A549 (cell line): ENCODE results near the gene PPP6R3.

Source experiments
- BHLHE40 ChIP-seq: IDR thresholded peaks from 2 replicates; pipeline ENCODE4 v1.6.1; 2012; ENCODE audit warnings: low read depth, low read length, inconsistent platforms
- TF ChIP-seq, protein P1 (sequence below): IDR thresholded peaks from 2 replicates; pipeline ENCODE4 v1.6.1; 2012; ENCODE audit warnings: low read depth, borderline replicate concordance
- TF ChIP-seq, protein P2 (sequence below): IDR thresholded peaks from 2 replicates; pipeline ENCODE4 v1.6.1; 2012

DNA sequence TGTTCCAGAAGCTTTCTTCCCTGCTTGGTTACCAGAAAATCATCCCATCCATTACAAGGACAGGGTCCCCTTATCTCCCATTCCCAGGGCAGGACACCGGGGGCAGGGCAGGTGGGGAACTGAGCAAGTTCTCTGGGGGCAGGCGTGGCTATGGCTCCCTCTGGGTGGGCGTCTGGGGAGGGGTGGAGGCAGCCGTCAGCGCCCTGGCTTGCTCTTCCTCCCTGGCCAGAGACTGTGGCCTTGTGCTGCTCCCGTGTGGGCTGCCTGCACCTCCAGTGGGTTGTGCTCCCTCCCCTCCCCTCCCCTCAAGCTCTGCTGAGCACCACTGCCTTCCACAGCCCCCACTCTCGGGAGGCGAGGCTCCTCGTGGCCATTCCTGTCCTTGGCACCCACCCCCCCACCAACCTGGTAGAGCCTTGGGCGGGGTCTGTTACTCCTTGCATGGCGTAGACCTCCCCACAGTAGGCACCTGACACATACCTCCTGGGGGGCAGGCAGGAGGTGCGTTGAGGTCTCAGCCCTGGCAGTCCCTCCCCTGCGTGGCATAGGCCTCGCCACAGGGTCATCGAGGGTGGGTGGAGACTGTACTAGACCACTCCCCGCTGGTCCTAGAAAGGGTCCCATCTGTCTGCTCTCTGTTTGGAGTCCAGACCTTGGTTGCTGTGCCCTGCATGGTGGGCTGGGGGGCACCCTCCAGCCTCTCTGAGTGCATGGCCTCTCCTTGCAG, 24.2 kb upstream of the PPP6R3 start:
- no peak for TF ChIP-seq BHLHE40
- TF ChIP-seq, protein P1, sequence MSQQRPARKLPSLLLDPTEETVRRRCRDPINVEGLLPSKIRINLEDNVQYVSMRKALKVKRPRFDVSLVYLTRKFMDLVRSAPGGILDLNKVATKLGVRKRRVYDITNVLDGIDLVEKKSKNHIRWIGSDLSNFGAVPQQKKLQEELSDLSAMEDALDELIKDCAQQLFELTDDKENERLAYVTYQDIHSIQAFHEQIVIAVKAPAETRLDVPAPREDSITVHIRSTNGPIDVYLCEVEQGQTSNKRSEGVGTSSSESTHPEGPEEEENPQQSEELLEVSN = no peak
- TF ChIP-seq, protein P2, sequence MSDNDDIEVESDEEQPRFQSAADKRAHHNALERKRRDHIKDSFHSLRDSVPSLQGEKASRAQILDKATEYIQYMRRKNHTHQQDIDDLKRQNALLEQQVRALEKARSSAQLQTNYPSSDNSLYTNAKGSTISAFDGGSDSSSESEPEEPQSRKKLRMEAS = no peak
